HG02885 (cell line): Measurements from ENCODE around the gene KRAS.

Source experiments
- ATAC-seq: cut with Tn5 transposase; IDR thresholded peaks from one replicate; pipeline ENCODE4 v1.9.1; 2021; ENCODE audit warnings: mild to moderate bottlenecking; ENCODE audit not compliant: unreplicated experiment, poor library complexity

Gene KRAS

DNA sequence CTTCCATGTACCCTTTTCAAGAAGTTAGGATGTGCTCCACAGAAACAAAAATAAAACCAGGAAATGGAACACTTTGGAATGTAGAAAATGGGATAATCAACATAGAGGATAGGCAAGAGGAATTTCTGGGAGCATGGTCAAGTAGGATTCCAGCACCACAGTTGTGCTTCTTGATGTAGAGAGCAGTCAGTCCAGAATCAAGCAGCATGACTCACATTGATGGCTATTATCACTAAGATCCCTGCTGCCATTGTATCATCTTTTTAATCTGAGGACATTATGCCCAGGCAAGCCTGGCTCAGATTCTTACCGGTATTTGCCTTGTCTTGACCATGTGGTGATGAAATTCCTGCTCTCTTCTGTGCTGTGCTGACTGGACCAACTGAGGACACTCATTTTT is 50.0 kb downstream of the KRAS start:
- no peak for ATAC-seq

DNA sequence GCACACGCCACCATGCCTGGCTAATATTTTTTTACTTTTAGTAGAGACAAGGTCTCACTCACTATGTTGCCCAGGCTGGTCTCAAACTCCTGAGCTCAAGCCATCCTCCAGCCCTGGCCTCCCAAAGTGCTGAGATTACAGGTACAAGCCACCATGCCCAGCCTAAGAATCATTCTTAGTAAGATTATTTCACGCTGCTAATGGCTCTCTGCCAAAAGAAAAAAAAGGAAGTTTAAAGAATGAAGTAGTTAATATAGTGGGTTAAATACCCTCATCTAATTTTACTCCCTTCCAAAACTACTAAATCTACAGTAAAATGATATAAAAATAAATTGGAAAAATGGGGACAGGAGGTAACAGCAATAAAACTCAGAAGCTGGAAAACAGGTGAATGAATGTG is 53.1 kb downstream of the KRAS start:
- no peak for ATAC-seq

DNA sequence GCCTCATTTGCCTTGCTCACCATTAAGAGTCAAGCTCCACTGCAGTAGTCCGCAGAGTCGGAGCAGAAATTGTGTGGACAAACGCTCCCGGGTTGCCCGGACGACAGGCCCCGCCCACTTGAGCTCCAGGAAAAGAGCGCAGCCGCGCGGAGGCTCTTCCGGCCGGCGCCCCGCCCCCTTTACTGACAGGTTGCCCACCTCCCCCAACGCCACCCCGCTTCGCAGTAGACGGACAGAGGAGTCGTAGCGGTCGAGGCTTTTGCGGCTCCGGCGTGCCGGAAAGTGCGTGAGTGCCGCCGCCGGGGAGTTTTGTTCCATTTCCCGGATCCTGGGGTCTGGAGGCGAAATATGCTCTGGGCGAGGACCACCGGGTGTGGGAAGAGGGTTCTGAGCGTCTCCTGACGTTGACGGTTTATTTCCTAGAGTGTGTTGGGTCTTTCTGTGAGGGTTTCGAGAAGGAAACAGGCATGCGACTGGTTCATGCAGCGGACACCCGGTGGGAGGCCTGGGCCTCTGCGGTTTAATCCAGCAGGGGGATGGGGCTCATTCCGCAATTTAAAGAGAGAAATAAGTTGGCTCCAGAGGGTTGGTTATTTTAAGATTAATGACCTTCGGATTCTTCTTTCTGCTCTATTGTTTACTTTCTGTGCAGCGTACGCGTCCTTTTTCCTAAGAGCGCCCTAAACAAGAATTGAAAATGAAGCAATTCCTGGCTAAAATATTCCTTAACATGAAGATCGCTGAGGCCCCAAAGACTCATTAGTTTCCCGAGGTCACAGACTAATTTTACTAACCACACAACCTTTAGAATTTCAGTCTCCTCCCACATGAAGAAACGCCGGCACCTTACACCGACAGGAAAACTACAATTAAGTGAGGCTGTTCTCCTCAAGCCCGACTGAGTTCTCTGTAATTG is 55.4 kb downstream of the KRAS start, which contains the start of the genes DNAI7 and ETFRF1:
DNAI7 (minus strand) TSS at position 105 of the 916 bp plus-strand sequence; CDS start at position 23, 82 bp downstream.
ETFRF1 (plus strand) TSS at position 182 of the 916 bp plus-strand sequence. CDS start 8,720 bp downstream, outside the sequence.
- ATAC-seq = peak; percentile 99

DNA sequence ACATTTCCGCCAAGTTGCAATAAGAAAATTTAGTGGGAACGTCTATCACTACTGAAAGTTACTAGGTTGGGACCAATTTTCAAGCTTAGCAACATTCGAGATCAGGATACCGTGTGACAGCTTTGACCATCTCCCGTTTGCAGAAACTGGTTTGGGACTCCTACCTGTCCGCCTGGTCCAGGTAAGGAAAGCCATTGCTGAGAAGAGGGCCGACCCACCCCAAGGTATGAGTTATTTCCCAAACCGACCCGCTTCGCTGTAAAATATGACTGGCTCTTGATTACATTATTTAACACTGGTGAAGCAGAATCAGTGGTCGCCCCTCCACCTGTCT is 56.0 kb downstream of the KRAS start:
- no peak for ATAC-seq

DNA sequence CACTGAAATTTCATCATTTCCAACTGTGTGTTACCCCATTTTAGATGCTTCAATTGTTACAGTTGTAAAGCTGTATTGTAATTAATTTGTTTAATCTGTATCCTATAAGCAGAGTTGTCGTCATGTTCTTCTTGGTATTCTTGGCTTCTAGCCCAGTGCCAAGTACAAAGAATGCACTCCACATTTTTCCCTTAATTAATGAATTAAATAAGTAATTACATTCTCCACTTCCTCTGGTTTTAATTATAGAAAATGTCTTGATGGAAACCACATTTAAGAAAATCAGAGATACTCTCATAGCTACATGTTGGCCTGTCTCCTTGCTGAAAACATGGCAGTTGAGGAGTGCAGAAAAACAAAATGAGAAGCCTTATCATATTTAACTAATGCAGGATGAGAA is 56.5 kb downstream of the KRAS start:
- no peak for ATAC-seq

DNA sequence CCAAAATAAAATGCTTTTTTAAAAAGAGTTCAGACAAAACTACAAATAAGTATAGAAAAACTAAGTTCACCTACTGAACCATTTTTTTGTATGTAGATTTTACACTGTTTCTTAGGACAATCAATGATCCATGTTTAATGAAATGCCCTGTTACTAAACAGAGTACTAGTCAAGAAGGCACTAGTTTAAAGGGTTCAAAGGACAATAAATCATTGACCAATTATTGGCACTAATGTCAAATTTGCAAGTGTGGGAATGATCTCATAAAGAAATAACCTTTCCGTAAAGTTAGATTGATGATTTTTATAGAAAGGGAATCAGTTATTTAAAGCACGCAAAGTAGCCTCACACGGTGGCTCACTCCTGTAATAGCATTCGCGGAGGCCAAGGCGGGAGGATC is 59.9 kb downstream of the KRAS start:
- ATAC-seq = no peak

DNA sequence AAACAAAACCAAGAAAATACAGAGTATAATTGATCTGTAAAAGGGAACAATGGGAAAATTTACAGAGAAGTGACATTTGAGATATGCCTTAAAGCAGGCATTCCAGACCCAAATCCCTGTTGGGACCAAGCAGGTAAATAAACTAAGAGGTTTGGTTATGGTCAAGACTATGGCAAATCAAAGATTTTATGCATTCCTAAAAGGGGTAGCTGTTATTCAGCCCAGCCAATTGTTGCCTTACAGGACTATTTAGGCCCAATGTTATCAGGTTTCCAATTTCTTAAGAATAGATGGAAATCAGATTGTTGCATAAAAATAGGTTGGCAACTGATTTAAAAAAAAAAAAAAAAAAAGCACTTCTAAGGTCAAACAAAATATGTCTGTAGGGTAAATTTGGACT is 61.1 kb downstream of the KRAS start:
- no peak for ATAC-seq

DNA sequence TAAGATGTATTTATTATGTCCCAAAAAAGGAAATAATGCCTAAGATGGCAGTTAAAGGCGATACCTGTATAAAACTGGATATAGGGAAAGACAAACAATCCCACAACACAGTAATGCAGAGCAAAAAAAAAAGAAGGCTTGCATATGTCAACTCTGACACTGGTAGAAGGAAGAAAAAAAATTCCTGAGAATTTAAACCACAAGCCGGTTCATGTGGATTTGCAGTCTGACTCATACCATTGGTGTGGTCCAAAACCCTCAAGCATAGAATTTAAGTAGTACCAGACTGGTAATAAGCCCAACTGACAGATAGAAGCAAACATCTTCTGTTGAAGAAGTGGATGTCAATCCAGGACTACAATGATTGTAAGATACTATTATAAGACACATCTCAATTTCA is 62.9 kb downstream of the KRAS start:
- ATAC-seq = no peak

DNA sequence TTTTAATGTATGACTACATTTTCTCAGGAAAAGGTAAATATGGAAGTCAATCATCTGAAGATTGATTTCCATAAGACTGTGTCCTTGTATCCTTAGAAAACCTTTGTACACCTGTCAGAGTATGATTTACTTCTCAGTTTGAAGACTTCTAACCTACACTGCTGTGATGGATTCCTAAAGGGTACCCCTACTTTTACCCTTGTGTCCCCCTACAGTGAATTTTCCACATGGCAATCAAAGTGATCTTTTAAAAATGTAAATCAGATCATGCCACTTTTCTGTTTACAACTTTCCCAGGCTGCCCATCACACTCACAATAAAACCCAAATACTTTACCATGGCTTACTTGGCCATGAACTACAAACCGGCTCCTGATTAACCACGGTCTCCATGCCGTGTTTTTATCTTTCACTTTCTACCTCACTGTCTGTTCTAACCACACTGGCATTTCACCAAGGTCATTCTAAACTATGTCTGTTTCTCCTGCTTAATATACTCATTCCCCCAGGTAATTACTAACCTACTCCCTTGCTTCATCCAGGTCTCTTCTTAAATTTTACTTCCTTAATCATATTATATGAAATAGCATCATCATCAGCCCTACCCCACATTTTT is 63.8 kb downstream of the KRAS start:
- peak; percentile 93 for ATAC-seq

DNA sequence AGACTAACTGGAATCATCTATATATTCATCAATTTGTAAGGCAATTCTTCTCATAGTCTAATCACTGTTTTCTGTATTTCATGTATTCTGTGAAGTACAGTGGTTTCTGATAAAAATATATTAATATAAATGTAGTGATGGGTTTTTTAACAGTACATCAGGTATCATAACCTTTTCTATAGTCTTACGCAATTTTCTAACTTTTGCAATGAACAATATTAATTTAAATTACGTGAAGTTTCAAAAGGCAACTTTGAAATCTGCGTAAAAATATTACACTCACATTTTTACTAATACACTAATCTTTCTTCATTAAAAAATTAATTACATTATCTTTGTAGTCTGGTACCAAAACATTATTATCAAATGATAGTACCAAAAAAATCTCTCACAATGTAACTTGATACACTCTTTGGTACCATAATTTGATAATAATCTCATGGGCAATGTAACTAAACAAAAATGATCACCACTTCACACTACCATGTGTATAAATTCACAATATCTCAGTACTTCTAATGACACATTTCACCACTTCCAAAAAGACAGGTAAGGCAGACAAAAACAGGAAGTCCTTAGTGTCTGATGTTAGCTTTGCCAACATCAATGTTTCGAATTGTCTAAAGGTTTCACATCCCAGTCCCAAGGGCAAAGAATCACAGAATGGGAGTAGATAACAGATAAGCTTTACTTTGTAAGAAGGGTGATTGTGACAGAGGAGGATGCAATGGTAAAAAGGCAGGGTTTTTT is 64.5 kb downstream of the KRAS start:
- peak; percentile 79 for ATAC-seq

DNA sequence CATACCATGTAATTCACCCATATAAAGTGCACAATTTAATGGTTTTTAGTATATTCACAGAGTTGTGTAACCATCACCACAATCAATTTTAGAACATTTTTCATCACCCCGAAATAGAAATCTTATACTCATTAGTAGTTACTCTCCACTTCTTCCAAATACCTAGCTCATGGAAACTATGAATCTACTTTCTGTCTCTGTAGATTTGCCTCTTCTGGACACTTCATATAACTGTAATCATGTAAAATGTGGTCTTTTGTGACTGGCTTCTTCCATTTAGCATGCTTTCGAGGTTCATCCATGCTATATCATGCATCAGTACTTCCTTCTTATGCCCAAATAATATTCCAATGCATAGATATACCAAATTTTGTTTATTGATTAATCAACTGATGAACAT is 66.6 kb downstream of the KRAS start:
- ATAC-seq = no peak

DNA sequence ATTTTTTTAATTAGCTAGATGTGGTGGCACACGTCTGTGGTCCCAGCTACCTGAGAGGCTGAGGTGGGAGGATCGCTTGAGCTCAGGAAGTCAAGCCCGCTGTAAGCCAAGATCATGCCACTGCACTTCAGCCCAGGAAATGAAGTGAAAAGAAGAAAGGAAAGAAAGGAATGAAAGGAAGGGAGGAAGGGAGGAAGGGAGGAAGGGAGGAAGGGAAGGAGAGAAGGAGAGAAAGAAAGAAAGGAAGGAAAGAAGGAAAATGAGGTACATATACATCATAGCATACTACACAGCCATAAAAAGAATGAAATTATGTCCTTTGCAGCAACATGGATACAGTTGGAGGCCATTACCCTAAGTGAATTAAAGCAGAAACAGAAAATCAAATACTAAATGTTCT is 68.0 kb downstream of the KRAS start:
- no peak for ATAC-seq

DNA sequence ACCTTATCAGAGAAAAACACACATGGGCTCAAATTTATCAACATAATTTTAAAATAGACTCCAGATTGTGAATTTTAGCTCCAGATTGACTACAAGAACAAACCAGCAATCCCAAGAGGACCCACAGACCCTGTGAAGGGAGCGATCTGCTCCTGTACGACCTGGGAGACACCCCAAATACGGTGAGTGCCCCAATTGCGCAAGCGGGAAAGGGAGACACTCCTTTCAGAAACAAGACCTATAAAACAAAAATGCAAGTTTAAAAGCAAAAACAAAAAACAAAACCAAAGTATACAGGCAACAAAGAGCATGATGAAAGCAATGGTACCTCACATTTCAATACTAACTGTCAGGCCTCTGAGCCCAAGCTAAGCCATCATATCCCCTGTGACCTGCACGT is 87.9 kb downstream of the KRAS start:
- ATAC-seq = no peak

DNA sequence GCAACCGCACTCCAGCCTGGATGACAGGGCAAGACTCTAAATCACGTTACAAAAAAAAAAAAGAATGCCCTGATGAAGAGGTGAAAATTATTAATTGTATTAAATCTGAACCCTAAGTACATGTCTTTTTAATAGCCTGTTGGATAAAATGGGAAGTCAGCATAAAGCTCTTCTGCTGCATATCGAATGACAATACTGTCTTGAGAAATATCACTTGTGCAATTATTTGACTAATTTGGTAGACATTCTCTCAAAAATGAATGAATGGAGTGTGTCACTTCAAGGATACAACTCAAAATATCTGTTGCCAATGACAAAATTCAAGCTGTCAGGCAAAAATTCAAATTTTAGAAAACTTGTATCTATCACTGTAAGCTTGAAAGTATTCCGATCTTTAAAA is 94.7 kb downstream of the KRAS start:
- no peak for ATAC-seq

DNA sequence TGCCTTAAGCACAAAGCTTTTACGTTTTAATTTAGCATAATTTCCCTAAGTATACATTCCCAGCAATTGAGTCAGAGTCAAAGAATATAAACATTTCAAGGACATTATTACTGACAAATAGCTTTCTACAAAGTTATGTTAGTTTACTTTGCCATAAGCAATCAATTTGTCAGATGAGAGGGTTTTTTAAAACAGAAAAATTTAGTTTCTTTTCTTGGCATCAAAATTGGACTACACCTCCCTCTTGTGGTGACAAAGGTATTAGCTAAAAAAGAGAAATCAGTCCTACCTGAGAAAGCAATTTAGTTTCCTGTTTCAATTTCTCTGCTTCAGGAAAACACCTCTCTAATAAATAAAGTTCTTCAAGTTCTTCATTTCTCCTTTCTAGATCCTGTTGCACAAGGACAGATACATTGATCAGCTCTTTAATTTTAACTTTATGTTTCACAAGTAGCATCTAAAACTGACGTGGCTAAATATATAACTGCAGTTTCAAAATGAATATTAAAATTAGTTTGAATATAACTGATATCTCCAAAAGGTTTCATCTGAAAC is 95.6 kb downstream of the KRAS start:
- ATAC-seq = peak; percentile 55
